GM21825 (cell line): ENCODE results near the gene EHMT1.

Source experiments
- ATAC-seq: cut with Tn5 transposase; IDR thresholded peaks from one replicate; pipeline ENCODE4 v1.9.1; 2021; ENCODE audit warnings: mild to moderate bottlenecking, moderate library complexity; ENCODE audit not compliant: unreplicated experiment

Gene EHMT1

DNA sequence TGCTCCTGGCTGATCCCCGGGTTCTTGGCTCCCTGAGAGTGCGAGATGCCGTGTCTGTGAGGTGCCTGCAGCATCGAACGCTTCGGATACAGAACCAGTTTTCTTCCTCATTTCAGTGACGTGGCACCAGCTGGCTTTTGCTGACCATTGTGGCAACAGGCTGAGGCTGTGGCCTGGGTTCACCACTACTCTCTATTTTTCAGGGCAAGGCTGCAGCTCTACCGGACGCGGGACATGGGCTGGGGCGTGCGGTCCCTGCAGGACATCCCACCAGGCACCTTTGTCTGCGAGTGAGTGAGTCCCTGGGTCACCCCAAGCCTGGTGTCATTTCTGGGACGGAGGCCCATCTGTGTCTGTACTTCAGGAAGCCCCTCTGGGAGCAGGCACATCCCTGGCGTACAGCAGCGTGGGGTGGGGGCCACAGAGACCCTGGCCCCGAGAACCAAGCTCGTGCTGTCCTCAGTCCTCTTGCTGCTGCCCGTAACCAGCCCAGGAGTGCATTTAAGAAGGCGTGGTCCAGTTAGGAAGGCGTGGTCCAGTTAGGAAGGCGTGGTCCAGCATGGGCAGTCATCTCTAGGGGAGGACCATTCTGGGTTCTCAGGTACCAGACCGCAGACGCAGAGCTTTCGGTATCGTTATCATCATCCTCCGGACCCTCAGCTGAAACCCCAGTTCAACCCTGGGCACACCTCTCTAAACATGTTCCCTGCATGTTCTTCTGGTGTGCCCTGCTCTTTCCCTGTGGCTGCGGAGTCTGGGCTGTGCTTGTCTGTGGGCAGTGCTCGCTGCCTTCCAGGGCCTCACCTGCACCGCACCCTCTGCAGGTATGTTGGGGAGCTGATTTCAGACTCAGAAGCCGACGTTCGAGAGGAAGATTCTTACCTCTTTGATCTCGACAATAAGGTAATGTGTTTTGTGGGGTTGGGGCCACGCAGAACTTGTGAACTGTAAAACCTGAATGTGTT lies 198.7 kb downstream of the EHMT1 start:
- ATAC-seq = no peak

GRCh38 chr9:137818286-137818685 lies 199.5 kb downstream of the EHMT1 start:
- no peak for ATAC-seq

- no peak for ATAC-seq
Observed at GRCh38 chr9:137820161-137820855, 201.5 kb downstream of the EHMT1 start.

GRCh38 chr9:137823986-137824771 lies 205.4 kb downstream of the EHMT1 start:
- ATAC-seq = no peak

GRCh38 chr9:137825324-137825989 lies 206.7 kb downstream of the EHMT1 start:
- ATAC-seq = no peak

DNA sequence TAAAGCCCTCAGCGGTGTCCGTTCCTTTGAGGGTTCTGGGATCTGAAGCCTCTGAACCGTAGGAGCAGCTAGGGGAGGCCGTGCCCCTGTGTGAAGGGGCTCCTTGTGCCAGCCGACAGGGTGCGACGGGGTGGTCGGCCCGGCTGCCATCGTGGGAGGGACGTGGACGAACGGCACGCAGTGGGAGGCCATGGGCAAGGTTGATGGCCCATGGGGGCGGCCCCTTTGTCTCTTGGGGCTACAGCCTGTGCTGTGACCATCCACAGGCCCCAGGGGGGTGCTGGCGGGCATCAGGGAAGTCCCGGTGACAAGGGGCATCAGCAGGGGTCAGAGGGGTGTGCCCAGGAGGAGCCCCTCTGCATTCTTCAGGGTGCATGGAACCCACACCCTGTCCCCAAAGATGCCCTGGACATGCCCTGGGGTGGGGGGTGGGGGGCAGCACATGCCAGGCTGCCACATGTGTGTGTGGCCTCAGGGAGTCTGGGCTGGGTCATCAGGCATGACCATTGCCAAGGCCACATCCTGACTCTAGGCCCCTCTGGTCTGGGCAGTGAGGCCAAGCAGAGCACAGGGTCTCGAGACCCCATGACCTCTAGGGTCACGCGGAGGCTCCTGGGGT lies 209.2 kb downstream of the EHMT1 start:
- no peak for ATAC-seq

DNA sequence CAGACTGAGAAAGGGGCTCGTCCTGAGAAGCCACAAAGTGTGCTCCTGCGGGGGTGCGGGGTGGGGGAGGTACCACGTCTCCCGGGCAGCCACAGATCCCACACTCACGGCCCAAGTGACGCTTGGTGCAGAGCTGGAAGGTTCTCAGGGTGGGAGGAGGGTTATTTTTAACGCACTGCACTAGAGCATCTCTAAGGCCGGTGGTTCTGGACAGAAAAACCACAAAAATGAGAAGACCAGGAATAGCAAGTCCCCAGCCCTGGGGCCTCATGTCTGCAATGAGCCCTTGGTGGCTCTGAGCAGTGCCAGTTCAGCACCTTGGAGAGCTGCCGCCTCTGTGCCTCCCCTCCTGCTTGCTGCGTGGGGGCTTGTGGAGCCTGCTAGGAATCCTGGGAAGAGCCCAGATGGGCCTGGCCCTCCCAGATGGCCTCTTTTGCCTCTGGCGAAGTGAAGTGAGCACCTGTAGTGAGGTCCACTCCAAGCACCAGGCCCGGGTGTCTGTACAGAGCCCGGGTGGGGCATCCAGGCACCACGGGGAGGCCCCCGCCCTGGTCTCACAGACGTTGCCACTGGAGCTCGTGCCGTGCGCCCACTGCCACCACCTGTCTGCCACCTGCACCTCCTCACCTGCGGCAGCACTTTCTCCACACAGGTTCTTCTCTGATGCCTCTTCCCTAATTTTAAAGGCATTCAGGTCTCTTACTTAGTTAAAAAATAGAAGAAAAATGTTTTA lies 209.9 kb downstream of the EHMT1 start:
- no peak for ATAC-seq

DNA sequence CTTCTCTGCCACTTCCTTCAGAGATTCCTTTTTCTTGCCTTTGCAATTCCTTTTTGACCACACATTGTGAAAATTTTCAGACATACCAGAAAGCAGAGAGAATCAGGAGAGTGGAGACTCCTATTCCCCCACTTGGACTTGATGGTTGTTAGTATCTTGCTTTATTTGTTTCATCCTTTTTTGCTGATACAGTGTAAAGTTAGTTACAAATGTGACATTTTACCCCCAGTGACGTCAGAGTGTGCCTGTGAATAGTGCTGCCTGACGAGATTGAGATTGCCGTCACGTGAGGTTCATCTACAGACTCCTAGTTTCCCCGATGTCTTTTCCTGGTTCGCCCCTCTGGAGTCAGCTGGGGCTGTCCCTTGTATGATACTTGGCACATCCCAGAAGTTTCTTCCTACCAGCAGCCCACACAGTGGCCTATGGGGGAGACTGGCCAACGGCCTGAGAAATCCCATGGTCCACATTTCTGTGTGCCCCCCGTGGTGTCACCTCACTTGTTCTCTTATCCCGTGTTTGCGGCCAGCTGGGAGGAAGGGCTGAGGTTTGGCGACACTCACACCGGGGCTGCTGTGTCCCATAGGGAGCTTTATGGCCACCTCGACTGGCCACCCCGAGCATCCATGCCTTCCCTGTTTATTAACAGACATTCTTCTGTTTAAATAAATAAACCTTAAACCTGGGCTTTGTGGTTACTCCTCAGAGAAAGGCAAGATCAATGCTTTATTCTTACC lies 210.6 kb downstream of the EHMT1 start:
- no peak for ATAC-seq

- no peak for ATAC-seq
Observed at GRCh38 chr9:137832191-137832700, 213.4 kb downstream of the EHMT1 start.

- ATAC-seq = no peak
Observed at GRCh38 chr9:137832830-137833590, 214.2 kb downstream of the EHMT1 start.

GRCh38 chr9:137833721-137834613 lies 215.2 kb downstream of the EHMT1 start:
- no peak for ATAC-seq

DNA sequence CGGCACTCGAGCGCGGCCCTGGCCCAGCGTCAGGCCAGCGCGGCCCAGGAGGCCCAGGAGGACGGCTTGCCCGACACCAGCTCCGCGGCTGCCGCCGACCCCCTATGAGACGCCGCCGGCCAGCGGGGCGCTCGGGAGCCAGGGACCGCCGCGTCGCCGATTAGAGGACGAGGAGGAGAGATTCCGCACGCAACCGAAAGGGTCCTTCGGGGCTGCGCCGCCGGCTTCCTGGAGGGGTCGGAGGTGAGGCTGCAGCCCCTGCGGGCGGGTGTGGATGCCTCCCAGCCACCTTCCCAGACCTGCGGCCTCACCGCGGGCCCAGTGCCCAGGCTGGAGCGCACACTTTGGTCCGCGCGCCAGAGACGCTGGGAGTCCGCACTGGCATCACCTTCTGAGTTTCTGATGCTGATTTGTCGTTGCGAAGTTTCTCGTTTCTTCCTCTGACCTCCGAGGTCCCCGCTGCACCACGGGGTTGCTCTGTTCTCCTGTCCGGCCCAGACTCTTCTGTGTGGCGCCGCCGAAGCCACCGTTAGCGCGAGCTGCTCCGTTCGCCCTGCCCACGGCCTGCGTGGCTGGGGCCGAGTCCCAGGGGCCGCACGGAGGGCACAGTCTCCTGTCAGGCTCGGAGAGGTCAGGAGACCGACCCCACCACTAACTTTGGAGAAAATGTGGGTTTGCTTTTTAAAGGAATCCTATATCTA lies 216.2 kb downstream of the EHMT1 start:
- no peak for ATAC-seq

DNA sequence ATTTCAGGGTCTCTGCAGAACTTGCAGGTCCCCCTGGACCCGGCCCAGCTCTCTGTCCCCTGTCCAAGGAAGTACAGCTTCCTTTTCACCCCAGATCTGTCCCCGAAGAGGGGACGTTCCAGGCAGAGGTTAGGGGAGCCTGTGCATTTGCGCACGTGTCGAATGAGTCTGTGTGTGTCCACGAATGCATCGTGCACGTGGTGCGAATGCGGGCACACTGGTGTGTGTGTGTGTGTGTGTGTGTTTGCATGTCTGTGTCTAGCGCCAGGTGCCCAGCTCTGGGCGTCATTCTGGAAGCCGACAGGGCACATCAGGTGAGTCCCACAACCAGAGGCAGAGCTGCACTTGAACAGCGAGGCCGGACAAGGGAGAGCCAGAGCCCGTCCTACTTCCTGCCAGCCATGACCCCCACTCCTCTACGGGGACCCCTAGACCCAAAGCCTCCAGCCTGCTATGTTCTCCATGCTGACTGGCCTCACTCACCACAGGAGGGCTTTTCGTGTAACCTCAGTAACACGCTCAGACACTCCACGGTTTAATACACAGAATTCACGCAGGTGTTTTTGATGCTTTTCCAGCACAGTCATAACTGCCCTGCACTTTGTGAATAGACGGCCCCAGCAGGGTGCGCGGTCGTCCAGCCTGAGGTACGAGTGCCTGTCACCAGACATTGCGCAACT lies 217.5 kb downstream of the EHMT1 start:
- ATAC-seq = no peak

GRCh38 chr9:137836831-137837241 lies 218.0 kb downstream of the EHMT1 start:
- no peak for ATAC-seq

GRCh38 chr9:137837345-137838278 lies 218.8 kb downstream of the EHMT1 start:
- ATAC-seq = no peak
